ENCODE measurements around the gene IP6K2.

GRCh38 chr3:48756640-48757039 lies 39.6 kb upstream of the IP6K2 start:
- TF ChIP-seq CTCF (IDR thresholded peaks at IDR 0.05) (no peak), POLR2A (IDR thresholded peaks at IDR 0.05) (no peak)
